SU-DHL-6 (cell line): Measurements from ENCODE around the gene FDX1.

Experiments
- H2AFZ ChIP-seq: fragments of 200-600 bp; sonication (generic); 2 replicates; pipeline ENCODE4 v1.6.1; 2014; ENCODE audit warnings: low read depth, mild to moderate bottlenecking, moderate library complexity, mixed read lengths, antibody characterized with exemption, low read length; ENCODE audit not compliant: severe bottlenecking
- H3F3A ChIP-seq: fragments of 200-600 bp; shearing (Covaris generic); 2 replicates; pipeline ENCODE4 v1.6.0; 2016; ENCODE audit warnings: antibody characterized with exemption, mild to moderate bottlenecking; ENCODE audit not compliant: insufficient read depth
- H3K27ac ChIP-seq: fragments of 200-600 bp; sonication (generic); 2 replicates; pipeline ENCODE4 v1.5.1; 2016; ENCODE audit warnings: low read depth, mild to moderate bottlenecking, low read length, moderate library complexity, mixed read lengths
- H3K27me3 ChIP-seq: fragments of 200-600 bp; sonication (generic), shearing (Covaris generic); 2 replicates; pipeline ENCODE4 v1.6.0; 2014; ENCODE audit warnings: mild to moderate bottlenecking, low read length
- H3K36me3 ChIP-seq: fragments of 200-600 bp; sonication (generic); 2 replicates; pipeline ENCODE4 v1.6.1; 2014; ENCODE audit warnings: mild to moderate bottlenecking, low read length, mixed read lengths
- H3K4me2 ChIP-seq: fragments of 300-600, 200-600 bp; shearing (Covaris generic), sonication (generic); 2 replicates; pipeline ENCODE4 v1.6.0; 2014; ENCODE audit warnings: low read length, low read depth, mild to moderate bottlenecking; ENCODE audit not compliant: poor library complexity, severe bottlenecking
- H3K4me3 ChIP-seq: fragments of 200-600 bp; sonication (generic); 2 replicates; pipeline ENCODE4 v1.5.1; 2014; ENCODE audit warnings: antibody characterized with exemption, low read length, mild to moderate bottlenecking, mixed read lengths; ENCODE audit not compliant: insufficient read depth, poor library complexity, severe bottlenecking
- H3K79me2 ChIP-seq: fragments of 200-600 bp; sonication (generic); 2 replicates; pipeline ENCODE4 v1.6.1; 2014; ENCODE audit warnings: mild to moderate bottlenecking, low read length, moderate library complexity; ENCODE audit not compliant: insufficient read depth
- H3K9ac ChIP-seq: fragments of 200-600 bp; sonication (generic); 2 replicates; pipeline ENCODE4 v1.7.0; 2014; ENCODE audit warnings: mild to moderate bottlenecking, low read length
- H3K9me2 ChIP-seq: fragments of 200-600 bp; sonication (generic); replicated peaks from 2 replicates; pipeline ENCODE4 v1.6.1; 2014; ENCODE audit warnings: low read length; ENCODE audit not compliant: insufficient read depth
- H3K9me3 ChIP-seq: fragments of 200-600 bp; sonication (generic); 2 replicates; pipeline ENCODE4 v1.6.1; 2014; ENCODE audit warnings: low read length, mixed read lengths; ENCODE audit not compliant: insufficient read depth
- H4K20me1 ChIP-seq: fragments of 200-600 bp; sonication (generic); 2 replicates; pipeline ENCODE4 v1.6.1; 2014; ENCODE audit warnings: low read depth, mild to moderate bottlenecking, antibody characterized with exemption, low read length, moderate library complexity, mixed read lengths
- CTCF ChIP-seq: fragments of 200-600 bp; sonication (generic); IDR thresholded peaks from one replicate; pipeline ENCODE4 v1.5.1; 2017; ENCODE audit warnings: antibody characterized with exemption, mild to moderate bottlenecking, low read length, moderate library complexity; ENCODE audit not compliant: insufficient read depth, poor library complexity, severe bottlenecking
- EZH2phosphoT487 ChIP-seq: fragments of 200-600 bp; sonication (generic), shearing (Covaris generic); conservative IDR thresholded peaks from 2 replicates; pipeline ENCODE4 v1.6.1; 2018; ENCODE audit warnings: mild to moderate bottlenecking, antibody characterized with exemption, low read length, moderate library complexity, mixed read lengths

FDX1 gene

GRCh38 chr11:110513259-110513801 is 83.6 kb downstream of the FDX1 start:
- no peaks in the 10 kb centered on the region for H3K9me2 ChIP-seq
- no peak for TF ChIP-seq CTCF
- no peak for TF ChIP-seq EZH2phosphoT487
- no peaks in the 10 kb centered on the region for H3K27me3 ChIP-seq
- no peak overlapping the region for H3K4me3 ChIP-seq
- H3K9ac ChIP-seq = no peak overlapping the region
- no peak overlapping the region for H3K4me2 ChIP-seq
- H3F3A ChIP-seq = no peaks in the 10 kb centered on the region
- H3K36me3 ChIP-seq = no peaks in the 10 kb centered on the region
- no peaks in the 10 kb centered on the region for H3K9me3 ChIP-seq
- no peaks in the 10 kb centered on the region for H3K79me2 ChIP-seq
- H3K27ac ChIP-seq = no peak overlapping the region
- H4K20me1 ChIP-seq = no peaks in the 10 kb centered on the region
- H2AFZ ChIP-seq = no peak overlapping the region

- Histone ChIP-seq H3K79me2 (no peaks in the 10 kb centered on the region), H3K27me3 (no peaks in the 10 kb centered on the region), H3F3A (no peaks in the 10 kb centered on the region), H3K36me3 (no peaks in the 10 kb centered on the region), H2AFZ (no peak overlapping the region), H4K20me1 (no peaks in the 10 kb centered on the region), H3K9ac (no peak overlapping the region), H3K27ac (no peak overlapping the region), H3K9me2 (no peaks in the 10 kb centered on the region), H3K4me2 (no peak overlapping the region), H3K9me3 (no peaks in the 10 kb centered on the region), H3K4me3 (no peak overlapping the region)
- no peak for TF ChIP-seq EZH2phosphoT487
- TF ChIP-seq CTCF = no peak
These were observed 84.2 kb downstream of the FDX1 start for GRCh38 chr11:110513846-110514437.
